NCI-H1436 treated with DMSO at 0.1 percent for 48 hours (cell line): ENCODE data around the gene SAMD13.

Experiments
- DNase-seq: peaks from one replicate; lab custom pipeline; 2025; lab: John Stamatoyannopoulos, UW

SAMD13 gene

GRCh38 chr1:84345220-84345619 is 43.7 kb downstream of the SAMD13 start:
- DNase-seq = no peak

GRCh38 chr1:84347271-84347931 is 45.9 kb downstream of the SAMD13 start:
- no peak for DNase-seq

DNA sequence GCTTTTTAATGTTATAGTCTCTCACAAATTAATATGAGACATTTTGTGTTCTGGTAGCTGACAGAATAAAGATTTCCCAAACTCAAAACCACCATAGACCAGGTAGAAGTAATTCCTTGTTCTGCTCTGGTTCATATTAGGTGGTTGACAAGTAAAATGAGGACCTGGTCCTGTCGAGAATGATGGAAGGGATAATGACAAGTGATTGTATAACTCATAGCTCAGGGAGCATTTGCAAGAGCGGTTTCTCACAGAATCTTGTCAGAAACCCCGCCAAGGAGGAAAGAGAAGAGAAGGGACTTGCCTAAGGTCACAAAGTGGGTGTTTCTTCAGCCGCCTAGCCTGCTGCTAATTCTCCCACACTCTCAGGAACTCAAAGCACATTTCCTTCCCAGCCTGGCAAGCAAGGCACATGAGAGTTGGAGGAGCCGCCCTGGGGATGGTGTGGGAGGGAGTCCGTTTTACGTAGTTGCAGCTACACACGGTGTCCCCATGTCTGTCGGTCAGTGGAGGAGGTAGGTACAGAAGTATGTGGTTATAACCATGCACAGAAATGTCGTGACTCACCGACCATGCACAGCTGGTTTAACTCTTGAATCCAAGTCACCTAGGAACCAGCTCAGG is 46.5 kb downstream of the SAMD13 start:
- DNase-seq = no peak

GRCh38 chr1:84348759-84349158 is 47.3 kb downstream of the SAMD13 start:
- no peak for DNase-seq

DNA sequence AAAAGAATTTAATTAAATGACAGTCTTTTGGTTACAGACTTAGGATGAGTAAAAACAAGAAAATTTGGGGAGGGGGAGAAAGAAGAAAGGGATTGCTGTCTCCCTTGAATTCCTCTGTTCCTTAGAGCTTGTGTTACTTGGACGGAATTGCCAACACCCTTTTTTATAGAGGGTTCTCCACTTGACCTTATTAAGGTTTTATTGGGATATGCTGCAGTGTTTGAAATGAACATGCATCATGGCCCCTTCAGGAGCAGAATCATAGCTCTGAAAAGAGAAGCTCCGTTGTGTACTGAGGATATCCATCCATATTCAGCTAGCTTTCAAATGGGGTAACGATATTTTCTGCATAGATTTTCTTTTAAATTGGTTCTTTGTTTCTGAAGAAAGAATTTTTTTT is 48.6 kb downstream of the SAMD13 start:
- DNase-seq = no peak

DNA sequence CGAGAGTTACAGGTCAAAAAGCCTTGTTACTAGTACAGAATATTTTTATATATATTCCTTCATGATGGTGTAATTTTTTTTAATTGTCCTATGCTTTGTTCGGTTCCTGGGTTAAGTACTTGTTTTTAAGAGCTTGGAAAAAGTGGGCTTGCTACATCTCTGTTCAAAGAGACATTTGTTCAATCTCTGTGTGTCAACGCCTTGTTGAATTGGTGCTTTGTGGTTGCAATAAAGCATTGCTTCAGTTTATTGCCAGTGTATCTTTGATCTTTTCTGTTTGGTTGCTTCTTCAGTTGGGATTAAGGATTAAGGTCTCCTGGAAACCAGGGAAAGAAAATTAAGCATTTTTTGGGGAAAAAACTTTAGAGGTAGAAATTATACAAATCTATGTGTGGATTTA is 49.0 kb downstream of the SAMD13 start:
- no peak for DNase-seq

DNA sequence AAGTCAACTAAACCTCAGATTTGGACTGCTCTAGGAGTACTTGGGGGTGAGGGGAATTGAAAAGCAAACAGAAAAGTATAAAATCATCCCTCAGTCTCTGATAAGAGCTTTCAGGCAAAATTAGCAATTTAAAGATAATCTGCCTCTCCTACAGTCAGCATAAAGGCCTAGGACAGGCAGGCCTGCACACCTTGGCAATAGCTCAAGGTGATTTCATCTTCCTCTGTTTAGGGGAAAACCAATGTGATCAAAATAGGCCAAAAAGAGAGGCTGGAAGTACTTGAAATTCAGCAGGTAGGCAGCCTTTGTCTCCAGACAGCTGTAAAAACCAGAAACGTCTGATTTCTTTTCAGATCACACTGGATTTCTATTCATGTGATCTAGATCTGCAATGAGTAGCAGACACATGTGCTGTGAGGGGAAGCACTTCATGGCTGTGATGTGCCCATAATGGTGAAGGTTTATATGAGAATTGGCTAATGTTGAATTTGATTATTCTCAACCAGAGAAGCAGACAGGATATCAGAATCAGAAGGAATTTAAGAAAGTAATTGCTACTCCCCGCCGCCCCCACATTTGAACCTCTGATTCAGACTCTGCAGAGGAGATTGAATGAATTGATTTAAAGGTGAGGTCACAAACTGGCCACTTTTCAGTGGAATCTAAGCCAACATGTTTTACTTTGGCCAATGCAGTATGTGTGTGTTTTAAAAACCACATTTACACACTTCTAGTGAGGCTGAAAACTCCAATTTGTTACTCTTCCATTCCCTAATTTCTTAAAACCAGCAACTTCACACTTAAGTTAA is 51.0 kb downstream of the SAMD13 start:
- no peak for DNase-seq

GRCh38 chr1:84353695-84354094 is 52.2 kb downstream of the SAMD13 start:
- no peak for DNase-seq

DNA sequence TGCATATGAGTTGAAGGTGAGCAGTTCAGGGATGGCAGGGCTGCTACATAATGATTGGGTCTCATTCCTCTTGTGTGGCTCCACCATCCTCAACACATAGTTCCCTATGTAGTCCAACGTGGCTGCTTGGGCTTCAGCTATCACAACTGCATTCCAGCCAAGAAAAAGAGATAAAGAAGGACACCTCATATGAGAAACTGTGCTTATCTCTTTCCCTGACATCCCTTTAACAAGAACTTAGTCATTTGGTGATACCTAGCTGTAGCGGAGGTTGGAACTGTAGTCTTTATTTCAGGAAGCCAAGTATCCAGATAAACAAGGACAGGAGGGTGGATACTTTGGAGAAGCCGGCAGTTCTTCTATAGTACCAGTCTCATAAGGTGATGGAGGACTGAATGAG is 54.0 kb downstream of the SAMD13 start:
- DNase-seq = no peak

DNA sequence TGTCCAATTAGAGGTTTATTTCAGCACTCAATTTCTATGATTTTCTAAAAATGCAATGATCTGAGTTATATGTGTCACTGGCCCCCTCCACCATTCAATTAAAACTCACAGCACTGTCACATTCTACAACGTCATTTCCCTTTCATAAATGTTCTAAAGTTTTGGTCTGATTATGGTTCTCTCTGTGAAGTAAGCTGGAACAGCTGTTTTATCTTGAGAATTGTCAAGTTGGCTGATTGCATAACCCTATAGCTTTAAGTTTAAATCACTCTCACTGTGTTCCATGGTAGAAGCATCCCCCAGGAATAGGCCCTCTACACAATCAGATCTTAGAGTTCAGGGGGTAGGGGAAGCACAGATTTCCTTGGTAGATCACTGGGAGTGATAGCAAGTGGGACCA is 55.4 kb downstream of the SAMD13 start:
- DNase-seq = no peak

GRCh38 chr1:84358695-84359094 is 57.2 kb downstream of the SAMD13 start:
- DNase-seq = no peak

DNA sequence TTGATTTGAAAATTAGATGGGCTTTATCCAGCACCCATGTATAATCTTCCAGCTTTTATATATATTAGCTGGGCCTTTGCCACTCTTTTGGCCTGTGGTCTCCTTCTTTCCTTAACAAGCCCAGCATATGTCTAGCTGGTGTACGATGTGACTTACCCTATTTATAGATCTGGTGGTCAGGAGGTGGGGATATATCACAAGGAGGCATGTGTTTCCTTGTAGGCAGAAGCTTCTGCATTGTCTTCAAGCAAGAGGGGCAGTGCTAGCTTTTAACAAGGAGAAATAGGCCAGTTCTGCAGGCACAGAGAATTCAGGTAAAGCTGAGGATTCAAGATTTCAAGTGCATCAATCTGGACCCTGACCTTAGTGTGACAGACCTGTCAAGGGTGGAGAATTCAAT is 58.8 kb downstream of the SAMD13 start:
- DNase-seq = no peak

DNA sequence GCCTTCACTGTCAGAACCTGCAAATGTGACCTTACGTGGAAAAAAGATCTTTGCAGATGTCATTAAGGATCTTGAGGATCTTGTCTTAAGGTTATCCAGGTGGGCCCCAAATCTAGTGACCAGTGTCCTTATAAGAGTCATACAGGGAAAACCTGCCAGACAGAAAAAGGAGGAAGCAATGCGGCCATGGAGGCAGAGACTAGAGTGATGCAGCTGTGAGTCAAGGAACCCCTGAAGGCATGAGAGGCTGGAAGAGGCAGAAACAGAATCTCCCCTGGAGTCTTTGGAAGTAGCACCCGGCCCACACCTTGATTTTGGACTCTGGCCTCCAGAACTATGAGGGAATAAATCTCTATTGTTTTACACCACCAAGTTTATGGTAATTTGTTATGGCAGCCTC is 60.3 kb downstream of the SAMD13 start:
- no peak for DNase-seq

GRCh38 chr1:84363019-84363418 is 61.5 kb downstream of the SAMD13 start:
- DNase-seq = peak; percentile 29

GRCh38 chr1:84363622-84364021 is 62.1 kb downstream of the SAMD13 start:
- DNase-seq = no peak

GRCh38 chr1:84365225-84366221 is 64.0 kb downstream of the SAMD13 start:
- DNase-seq = no peak

DNA sequence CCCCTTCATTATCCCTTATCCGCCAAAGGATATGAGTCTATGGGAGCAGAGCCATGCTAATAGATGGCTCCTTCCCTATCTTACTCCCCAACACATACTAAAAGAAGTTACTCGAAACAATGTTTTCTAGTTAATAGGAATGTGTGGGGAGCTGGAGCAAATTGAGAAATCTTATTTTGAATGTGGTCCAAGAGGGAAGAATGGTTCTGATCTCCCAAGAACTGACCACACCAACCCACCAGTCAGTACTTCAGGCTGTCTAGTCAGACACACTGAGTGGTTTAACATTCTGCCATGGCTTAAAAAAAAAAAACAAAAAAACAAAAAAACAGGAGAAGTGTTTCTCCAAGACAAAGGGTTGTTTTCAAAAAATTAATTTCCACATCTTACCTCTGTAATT is 65.3 kb downstream of the SAMD13 start:
- DNase-seq = no peak

DNA sequence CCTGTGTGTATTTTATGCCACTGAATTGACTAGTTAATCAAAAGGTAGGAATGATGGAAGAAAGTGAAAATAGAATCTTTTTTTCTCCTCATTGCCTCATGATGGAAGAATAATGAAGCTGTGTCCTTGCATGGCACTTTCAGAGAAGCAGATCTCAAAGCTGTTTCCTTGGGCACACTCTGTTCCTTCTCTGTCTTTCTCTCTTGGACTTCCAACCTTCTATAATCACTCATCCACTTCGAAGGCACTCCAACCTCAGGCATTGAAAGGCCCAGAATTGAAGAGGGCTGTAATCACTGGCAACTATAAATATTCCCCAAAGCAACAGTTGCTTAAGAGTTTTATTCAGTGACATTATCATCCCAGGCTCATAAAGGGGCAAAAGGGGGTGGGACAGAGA is 65.7 kb downstream of the SAMD13 start:
- no peak for DNase-seq

DNA sequence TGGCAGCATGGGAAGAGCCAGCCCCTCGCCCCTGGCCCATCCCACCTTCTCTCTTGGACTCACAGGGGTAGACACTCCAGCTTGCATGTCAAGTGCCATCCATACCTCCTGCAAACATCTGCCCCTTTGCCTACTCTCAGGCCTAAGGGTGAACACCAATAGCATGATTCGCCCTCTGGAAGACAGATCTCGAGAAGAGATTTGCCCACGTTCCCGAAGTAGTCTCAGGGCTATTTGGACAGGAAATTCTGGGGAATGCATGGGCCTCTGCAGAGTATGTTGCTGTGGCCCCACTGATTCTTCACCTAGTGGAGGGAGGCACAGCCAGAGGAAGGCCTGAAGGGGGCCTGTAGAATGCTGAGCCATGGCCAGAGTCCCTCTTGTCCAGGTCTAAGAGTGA is 66.9 kb downstream of the SAMD13 start:
- no peak for DNase-seq

- no peak for DNase-seq
Measured at GRCh38 chr1:84370266-84370665, 68.8 kb downstream of the SAMD13 start.

DNA sequence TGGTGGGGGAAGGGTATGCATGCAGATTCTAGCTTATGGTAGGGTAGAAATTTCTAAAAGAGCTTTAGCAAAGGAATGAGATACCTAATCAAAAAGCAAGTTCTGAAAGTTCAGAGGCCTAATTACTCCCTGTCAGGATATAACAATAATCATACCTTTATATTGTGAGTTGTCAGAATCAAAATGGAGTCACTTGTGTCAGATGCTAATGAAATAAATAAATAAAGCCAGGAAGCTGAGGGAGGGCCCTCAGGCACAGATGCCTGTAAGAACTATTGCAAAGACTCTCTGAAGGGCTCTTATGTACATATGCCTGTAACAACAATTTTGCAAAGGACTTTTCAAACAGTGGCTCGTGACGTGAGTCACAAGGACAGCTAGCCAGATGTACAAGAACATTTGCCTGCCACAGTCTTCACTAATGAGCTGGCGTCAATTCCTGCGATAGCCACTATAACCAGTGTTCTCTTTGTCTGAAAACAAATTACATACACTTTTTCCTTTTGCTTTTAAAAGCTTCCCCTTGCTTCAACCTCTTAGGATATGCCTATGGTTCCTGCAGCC is 69.4 kb downstream of the SAMD13 start:
- DNase-seq = peak; percentile 62
